HepG2 (cell line): Measurements from ENCODE around the gene GEMIN4. TPM values are rescaled to one million over a fixed set of nuclear protein-coding genes. Genes with fewer than 3 reads are reported as not detected.

Experiments used
- AKAP8 ChIP-seq: sonication (generic); formaldehyde crosslinking; IDR thresholded peaks from 2 replicates; pipeline ENCODE4 v1.5.1; 2020; ENCODE audit warnings: mild to moderate bottlenecking, missing genetic modification reagents
- DRAP1 ChIP-seq: IDR thresholded peaks from 2 replicates; pipeline ENCODE4 v1.6.1; 2016; ENCODE audit warnings: missing genetic modification reagents, missing compliant biosample characterization
- FOXC1 ChIP-seq: sonication (generic); formaldehyde crosslinking; IDR thresholded peaks from 2 replicates; pipeline ENCODE4 v1.8.0; 2022; ENCODE audit warnings: mild to moderate bottlenecking, missing genetic modification reagents, borderline replicate concordance
- FOXJ3 ChIP-seq: sonication (generic); formaldehyde crosslinking; IDR thresholded peaks from 2 replicates; pipeline ENCODE4 v1.4.0; 2020; ENCODE audit warnings: missing genetic modification reagents, mild to moderate bottlenecking, borderline replicate concordance
- GPBP1L1 ChIP-seq: sonication (generic); formaldehyde crosslinking; IDR thresholded peaks from 2 replicates; pipeline ENCODE4 v1.5.0; 2020; ENCODE audit warnings: mild to moderate bottlenecking, missing genetic modification reagents
- HDAC1 ChIP-seq: sonication (generic); formaldehyde crosslinking; IDR thresholded peaks from 2 replicates; pipeline ENCODE4 v1.5.1; 2020; ENCODE audit warnings: mild to moderate bottlenecking, missing genetic modification reagents
- MED1 ChIP-seq: sonication (generic); formaldehyde crosslinking; IDR thresholded peaks from 2 replicates; pipeline ENCODE4 v1.4.0; 2020; ENCODE audit warnings: missing genetic modification reagents
- NR2F1 ChIP-seq, 2 experiments: fragments of 450-650 bp in 1 of 2; formaldehyde crosslinking in 1 of 2; IDR thresholded peaks; 2 replicates each; pipeline versions ENCODE4 v1.5.0 to v1.6.1; 2016 to 2020; ENCODE audit warnings: mild to moderate bottlenecking in 1 of 2, missing compliant biosample characterization in 1 of 2, missing genetic modification reagents in 1 of 2, moderate library complexity in 1 of 2
- POLR2G ChIP-seq: fragments of 200-400 bp; formaldehyde crosslinking; IDR thresholded peaks from 2 replicates; pipeline ENCODE4 v1.6.1; 2018; ENCODE audit warnings: mild to moderate bottlenecking, low read depth, low read length, moderate library complexity
- SMAD1 ChIP-seq: sonication (generic); formaldehyde crosslinking; IDR thresholded peaks from 2 replicates; pipeline ENCODE4 v1.4.0; 2020; ENCODE audit warnings: missing genetic modification reagents, low read depth, mild to moderate bottlenecking, borderline replicate concordance
- TRIM22 ChIP-seq: fragments of 450-650 bp; IDR thresholded peaks from 2 replicates; pipeline ENCODE4 v1.6.1; 2017
- ZBTB14 ChIP-seq: sonication (generic); formaldehyde crosslinking; IDR thresholded peaks from 2 replicates; pipeline ENCODE4 v1.4.0; 2020; ENCODE audit warnings: missing genetic modification reagents
- ZBTB21 ChIP-seq: sonication (generic); formaldehyde crosslinking; IDR thresholded peaks from 2 replicates; pipeline ENCODE4 v1.4.0; 2020; ENCODE audit warnings: missing genetic modification reagents
- ZBTB46 ChIP-seq: sonication (generic); formaldehyde crosslinking; IDR thresholded peaks from 2 replicates; pipeline ENCODE4 v1.4.0; 2020; ENCODE audit warnings: mild to moderate bottlenecking, missing genetic modification reagents, borderline replicate concordance
- ZNF180 ChIP-seq: sonication (generic); formaldehyde crosslinking; IDR thresholded peaks from 2 replicates; pipeline ENCODE4 v1.4.0; 2020; ENCODE audit warnings: low read depth, missing genetic modification reagents, borderline replicate concordance
- ZNF276 ChIP-seq: sonication (generic); formaldehyde crosslinking; IDR thresholded peaks from 2 replicates; pipeline ENCODE4 v1.4.0; 2020; ENCODE audit warnings: mild to moderate bottlenecking, low read depth, missing genetic modification reagents
- ZNF431 ChIP-seq: sonication (generic); formaldehyde crosslinking; IDR thresholded peaks from 2 replicates; pipeline ENCODE4 v1.9.0; 2022; ENCODE audit warnings: missing genetic modification reagents, low read depth, mild to moderate bottlenecking, borderline replicate concordance
- ZNF460 ChIP-seq: sonication (generic); formaldehyde crosslinking; IDR thresholded peaks from 2 replicates; pipeline ENCODE4 v1.5.1; 2020; ENCODE audit warnings: missing genetic modification reagents, mild to moderate bottlenecking, borderline replicate concordance
- ZNF605 ChIP-seq: sonication (generic); formaldehyde crosslinking; IDR thresholded peaks from 2 replicates; pipeline ENCODE4 v1.8.0; 2022; ENCODE audit warnings: mild to moderate bottlenecking, missing genetic modification reagents
- ZNF891 ChIP-seq: sonication (generic); formaldehyde crosslinking; IDR thresholded peaks from 2 replicates; pipeline ENCODE4 v1.5.0; 2020; ENCODE audit warnings: mild to moderate bottlenecking, missing genetic modification reagents
- ZSCAN20 ChIP-seq: sonication (generic); formaldehyde crosslinking; IDR thresholded peaks from 2 replicates; pipeline ENCODE4 v1.4.0; 2020; ENCODE audit warnings: missing genetic modification reagents, mild to moderate bottlenecking, borderline replicate concordance
- polyA plus RNA-seq, 8 experiments: library from polyadenylated mRNA; depleted of rRNA in 3 of 8; stranded (reverse) in 7 of 8; unstranded in 1 of 8; fragments of >200 nt; fragmentation: Illumina TruSeq in 4 of 8; extraction: Trizol in 4 of 8; gene quantifications; 2 replicates each; pipeline versions ENCODE4 v1.2.1 to v1.2.3, GENCODE V29; 2011 to 2016; ENCODE audit warnings: low read depth in 4 of 8, missing spikeins in 1 of 8, mixed read lengths in 1 of 8; ENCODE audit not compliant: insufficient read depth in 1 of 8
- total RNA-seq, 5 experiments: library from RNA; depleted of rRNA; stranded (reverse); fragments of >200 nt; fragmentation: Illumina TruSeq; extraction: Trizol; gene quantifications; 2 replicates each; pipeline ENCODE4 v1.2.3, GENCODE V29; 2016; ENCODE audit warnings: low read depth in 1 of 5

The GEMIN4 gene
- total and polyA plus RNA-seq, 2 of the 13 experiments (the other 11 are each of a cell fraction or from before 2014, with no cell fraction given): 10.8 to 22.7 TPM

- TF ChIP-seq ZBTB14 (peak; percentile 55; the same call in 1 of the 2 replicates), HDAC1 (CRISPR knock-in tag) (no peak), FOXJ3 (no peak), ZNF431 (CRISPR knock-in tag) (no peak), TRIM22 (no peak), DRAP1 (CRISPR knock-in tag) (peak; percentile 30; the same call in 1 of the 2 replicates), FOXC1 (CRISPR knock-in tag) (no peak), ZNF605 (CRISPR knock-in tag) (no peak), POLR2G (peak; percentile 72), ZNF460 (CRISPR knock-in tag) (no peak), NR2F1 (CRISPR knock-in tag; IDR thresholded peaks at IDR 0.05) (no peak), SMAD1 (CRISPR knock-in tag) (0 out of 2 replicates have a peak, but pooled peaks have one; percentile 30), ZNF276 (0 out of 2 replicates have a peak, but pooled peaks have one; percentile 19), GPBP1L1 (CRISPR knock-in tag) (no peak), ZSCAN20 (peak; percentile 62; the same call in 1 of the 2 replicates), ZNF891 (CRISPR knock-in tag) (peak; percentile 54; the same call in 1 of the 2 replicates), ZBTB21 (0 out of 2 replicates have a peak, but pooled peaks have one; percentile 22), ZBTB46 (no peak), AKAP8 (CRISPR knock-in tag) (peak; percentile 63; the same call in 1 of the 2 replicates), ZNF180 (no peak), MED1 (CRISPR knock-in tag) (peak; percentile 41; the same call in 1 of the 2 replicates)
Observed at GRCh38 chr17:752002-752619, at the start of gene GEMIN4 (continued).
